SH-SY5Y (cell line): Measurements from ENCODE around the gene AASDHPPT.

Source experiments
- GATA2 ChIP-seq: IDR thresholded peaks from 2 replicates; pipeline ENCODE4 v1.6.1; 2011; ENCODE audit warnings: mild to moderate bottlenecking, low read depth, low read length
- GATA3 ChIP-seq: IDR thresholded peaks from 2 replicates; pipeline ENCODE4 v1.6.1; 2011; ENCODE audit warnings: low read depth, mild to moderate bottlenecking, low read length, moderate library complexity

Gene AASDHPPT, protein sequence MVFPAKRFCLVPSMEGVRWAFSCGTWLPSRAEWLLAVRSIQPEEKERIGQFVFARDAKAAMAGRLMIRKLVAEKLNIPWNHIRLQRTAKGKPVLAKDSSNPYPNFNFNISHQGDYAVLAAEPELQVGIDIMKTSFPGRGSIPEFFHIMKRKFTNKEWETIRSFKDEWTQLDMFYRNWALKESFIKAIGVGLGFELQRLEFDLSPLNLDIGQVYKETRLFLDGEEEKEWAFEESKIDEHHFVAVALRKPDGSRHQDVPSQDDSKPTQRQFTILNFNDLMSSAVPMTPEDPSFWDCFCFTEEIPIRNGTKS

DNA sequence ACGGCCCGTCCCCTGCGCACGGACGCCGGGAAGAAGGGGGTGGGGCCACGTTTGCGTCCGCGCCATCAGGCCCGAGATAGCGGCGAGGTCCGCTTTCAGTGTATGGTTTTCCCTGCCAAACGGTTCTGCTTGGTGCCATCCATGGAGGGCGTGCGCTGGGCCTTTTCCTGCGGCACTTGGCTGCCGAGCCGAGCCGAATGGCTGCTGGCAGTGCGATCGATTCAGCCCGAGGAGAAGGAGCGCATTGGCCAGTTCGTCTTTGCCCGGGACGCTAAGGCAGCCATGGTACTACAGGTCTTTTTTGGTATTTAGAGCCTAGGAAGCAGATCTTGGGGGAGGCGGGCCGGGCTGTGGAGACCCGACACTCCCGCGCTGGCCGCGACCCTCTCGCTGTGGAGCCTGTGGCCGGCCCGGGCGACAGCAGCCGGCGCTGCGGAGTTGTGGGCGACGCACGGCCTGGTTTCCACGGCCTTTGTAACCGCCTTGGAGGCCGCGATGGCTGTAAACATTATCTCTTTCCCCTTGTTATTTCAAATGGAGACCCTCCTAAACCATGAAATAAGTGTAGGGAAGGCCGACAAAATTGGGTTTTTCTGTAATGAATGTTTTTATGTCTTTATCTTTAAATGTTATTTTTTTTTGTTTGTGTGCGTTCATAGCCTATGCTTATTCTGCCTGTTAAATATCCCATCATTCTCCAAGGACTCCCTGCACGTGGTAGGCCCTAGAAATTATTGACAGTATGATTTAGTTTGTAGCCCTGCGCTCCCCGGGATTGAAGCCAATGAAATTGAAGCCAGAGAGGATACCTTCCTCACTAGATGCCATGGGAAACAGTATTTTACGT, at the start of gene AASDHPPT:
TSS of gene AASDHPPT (plus strand) at position 54 of the 847 bp plus-strand sequence. CDS start at position 103, 49 bp downstream.
- TF ChIP-seq GATA2 (no peak), GATA3 (no peak)

DNA sequence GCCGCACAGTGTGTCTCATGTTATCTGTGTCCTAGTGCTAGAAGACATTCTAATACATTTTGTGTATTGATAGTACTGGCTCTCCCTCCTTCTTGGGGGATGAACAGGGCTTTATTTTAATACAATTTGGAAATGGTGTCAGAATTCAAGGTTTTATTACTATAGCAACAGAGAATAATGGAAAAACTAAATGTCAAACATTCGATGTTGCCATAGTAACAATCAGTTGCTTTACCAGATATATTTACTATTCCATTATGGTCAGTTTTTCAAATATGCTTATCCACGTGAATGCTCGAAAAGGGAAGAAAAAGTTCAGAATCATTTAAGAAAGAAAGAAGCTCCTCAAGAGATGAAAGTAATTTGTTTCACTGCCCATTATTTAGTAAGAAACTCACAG, 46.9 kb upstream of the AASDHPPT start:
- no peak for TF ChIP-seq GATA3
- no peak for TF ChIP-seq GATA2

DNA sequence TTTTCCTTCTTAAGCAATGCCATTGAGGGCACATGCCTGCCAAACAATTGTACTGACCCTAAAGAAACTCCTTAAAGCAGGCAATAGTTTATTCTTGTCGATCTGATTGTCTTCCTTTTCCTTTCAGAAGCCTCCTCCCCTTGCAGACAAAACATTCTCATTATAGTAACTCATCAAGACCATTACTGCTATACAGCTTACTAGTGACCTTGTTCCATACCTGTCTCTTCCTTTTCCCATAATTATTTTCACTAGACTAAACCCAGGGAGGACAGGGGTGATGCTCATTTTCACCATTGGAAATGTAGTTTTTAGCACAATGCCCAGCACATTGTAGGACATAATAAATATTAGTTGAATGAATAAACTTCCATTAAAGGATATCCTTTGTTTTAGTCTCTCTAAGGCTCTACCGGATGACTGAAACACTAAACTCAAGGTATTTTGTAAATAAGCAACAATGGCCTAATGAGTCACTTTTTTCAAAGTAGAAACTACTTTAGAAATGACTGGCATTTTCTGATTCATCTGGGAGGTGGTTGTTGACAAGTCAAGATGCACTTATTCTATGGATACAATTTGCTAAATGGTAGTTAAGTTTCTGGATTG, 46.2 kb upstream of the AASDHPPT start:
- TF ChIP-seq GATA3 (no peak), GATA2 (no peak)

DNA sequence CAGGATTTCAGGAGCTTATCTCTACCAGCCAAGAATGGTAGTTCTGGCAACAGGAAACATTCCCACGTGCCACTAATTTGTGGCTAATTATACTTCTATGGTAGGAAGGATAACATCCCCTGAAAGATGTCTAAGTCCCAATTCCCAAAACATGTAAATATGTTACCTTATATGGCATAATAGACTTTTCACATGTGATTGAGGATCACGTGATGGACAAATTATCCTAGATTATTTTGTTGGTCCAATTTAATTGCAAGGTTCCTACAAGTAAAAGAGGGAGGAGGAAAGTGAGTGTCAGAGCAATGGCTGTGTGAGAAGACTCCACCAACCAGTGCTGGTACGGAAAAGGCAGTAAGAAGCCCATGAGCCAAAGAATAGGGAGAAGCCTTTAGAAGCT, 45.5 kb upstream of the AASDHPPT start:
- TF ChIP-seq GATA2 = no peak
- TF ChIP-seq GATA3 = no peak

DNA sequence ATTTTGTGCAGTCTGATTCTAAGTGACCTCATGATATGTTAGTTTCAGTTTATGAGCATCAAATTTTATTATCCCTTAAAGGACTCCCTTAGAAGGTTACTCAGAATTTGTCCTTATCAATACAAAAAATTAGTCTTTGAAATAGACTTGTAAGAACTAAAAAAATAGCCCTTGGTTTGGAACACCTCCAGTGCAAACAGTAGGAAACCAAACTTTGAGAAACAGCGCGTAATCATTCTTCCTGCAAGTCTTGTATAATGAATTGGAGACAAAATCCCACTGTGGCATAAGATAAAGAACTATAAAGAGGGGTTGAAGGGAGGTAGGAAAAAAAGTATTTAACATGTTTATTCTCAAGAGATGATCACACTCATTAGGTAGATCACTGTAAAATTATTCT, 44.6 kb upstream of the AASDHPPT start:
- TF ChIP-seq GATA3 = no peak
- TF ChIP-seq GATA2 = no peak

DNA sequence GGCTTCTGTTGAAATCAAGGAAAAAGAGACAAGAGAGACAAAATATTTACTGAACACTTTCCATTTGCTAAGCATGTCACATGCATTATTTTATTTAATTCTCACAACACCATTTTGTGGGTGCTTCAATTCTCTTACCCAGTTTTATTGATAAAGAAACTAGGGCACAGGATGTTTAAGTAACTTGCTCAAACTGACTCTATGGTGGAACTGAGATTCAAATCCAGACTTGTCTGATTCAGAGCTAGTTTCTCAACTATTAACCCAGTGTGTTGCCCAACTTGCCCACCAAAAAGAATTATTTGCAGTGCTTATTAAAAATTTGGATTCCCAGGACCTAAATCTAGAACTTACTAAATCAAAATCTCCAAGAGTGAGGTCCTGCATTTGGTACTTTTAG, 33.9 kb upstream of the AASDHPPT start:
- no peak for TF ChIP-seq GATA3
- TF ChIP-seq GATA2 = no peak

DNA sequence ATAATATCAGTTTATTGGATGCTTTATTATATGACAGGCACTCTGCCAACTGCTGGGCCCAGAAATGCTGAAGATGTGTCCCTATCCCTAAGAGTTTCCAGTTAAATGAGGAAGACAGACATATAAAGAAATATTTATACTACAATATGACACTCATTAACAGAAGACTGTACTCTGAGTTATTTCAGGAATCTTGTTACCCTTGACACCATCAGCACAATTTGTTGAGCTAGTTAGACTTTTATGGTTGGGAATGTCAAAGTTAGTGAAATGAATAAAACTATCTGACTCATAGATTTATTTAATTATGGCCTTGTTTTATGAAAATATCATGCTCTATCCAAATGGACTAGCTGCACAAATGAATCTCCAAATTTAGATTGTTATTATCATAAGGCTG, 29.8 kb upstream of the AASDHPPT start:
- TF ChIP-seq GATA3 = no peak
- no peak for TF ChIP-seq GATA2

DNA sequence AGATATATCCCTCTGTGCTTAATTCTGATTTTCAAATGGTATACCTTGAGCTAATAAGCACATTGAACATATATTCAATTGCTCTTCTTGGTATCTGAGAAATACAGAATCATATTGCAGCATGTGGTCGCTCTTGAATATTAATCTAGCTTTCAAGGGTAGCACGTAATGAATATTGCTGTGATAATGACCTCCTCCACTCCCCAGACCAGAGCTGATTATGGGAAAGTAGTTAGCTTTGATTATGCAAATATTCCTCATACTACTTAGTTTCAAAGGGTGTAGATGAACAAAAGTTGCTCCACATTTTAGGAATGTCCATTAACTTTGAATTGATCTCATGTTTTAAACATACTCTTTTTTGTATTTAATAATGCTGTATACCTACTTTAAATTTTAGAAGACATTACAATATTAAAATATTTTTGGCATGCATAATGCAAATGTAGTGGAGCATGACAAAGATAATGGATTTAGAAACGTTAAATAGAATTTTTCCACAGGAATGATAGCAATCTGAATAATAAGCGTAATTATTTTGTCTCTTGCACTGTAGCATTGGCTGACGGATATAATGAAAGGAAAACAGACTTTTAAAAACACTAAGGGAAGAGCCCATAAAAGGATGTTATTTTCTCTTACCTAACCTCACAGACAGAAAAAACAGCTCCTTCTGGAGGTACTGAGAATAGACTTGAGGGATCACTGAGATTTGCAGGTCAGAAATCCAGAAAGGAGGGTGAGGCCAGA, 27.6 kb upstream of the AASDHPPT start:
- TF ChIP-seq GATA3 (no peak), GATA2 (no peak)

DNA sequence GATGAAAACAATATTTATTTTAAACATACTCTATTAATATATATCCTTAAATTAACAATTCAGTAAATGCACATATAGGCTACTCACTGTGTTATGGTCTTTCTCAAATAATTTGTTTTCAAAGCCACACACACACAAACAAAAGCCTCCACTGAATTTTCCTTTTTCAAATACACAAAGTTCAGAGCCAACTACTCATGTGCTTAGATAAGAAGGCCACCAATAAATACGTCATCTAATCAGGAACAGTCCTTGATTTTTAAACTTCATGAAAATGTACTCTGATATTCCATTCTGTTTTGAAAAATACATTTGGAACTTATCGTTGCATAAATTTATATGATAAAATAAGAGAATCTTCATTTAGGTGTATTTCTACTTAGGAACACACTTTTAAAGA, 26.4 kb upstream of the AASDHPPT start:
- no peak for TF ChIP-seq GATA2
- TF ChIP-seq GATA3 = no peak

DNA sequence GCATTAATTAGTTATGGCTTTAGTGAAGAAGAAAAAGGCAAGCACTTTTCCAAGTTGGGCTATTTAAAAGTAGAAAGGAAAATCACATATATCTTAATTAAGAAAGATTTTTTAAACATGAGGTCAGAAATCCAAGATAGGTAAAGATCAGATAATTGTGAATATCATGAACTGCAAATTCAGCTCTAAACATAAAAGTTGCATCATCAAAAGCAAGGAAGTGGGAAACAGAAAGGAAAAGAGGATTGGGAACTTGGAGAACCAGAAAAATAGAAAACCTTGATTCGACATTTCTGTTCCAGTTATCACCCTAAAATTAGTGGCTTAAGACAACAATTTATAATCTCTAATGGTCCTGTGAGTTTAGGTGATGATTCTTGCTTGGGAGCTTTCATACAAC, 17.8 kb upstream of the AASDHPPT start:
- no peak for TF ChIP-seq GATA3
- TF ChIP-seq GATA2 = no peak

DNA sequence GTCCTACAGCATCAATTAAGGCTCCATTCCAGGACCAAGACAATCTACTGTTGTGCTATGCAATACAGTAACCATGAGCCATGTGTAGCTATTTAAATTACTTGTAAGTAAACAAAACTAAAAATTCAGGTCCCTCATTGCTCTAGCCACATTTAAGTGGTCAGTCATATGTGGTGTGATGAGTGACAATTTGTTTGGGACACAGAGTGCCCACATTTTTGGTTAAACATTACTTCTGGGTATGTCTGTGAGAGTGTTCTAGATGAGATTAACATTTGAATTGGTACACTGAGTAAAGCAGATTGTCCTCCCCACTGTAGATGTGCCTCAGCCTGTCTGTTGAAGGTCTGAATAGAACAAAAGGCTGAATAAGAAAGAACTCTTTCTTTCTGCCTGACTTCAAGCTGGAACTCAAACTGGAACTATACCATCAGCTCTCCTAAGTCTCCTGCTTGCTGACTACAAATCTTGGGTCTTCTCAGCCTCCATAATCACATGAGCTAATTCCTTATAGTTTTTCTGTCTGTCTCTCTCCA, 16.1 kb upstream of the AASDHPPT start:
- no peak for TF ChIP-seq GATA2
- TF ChIP-seq GATA3 = no peak

DNA sequence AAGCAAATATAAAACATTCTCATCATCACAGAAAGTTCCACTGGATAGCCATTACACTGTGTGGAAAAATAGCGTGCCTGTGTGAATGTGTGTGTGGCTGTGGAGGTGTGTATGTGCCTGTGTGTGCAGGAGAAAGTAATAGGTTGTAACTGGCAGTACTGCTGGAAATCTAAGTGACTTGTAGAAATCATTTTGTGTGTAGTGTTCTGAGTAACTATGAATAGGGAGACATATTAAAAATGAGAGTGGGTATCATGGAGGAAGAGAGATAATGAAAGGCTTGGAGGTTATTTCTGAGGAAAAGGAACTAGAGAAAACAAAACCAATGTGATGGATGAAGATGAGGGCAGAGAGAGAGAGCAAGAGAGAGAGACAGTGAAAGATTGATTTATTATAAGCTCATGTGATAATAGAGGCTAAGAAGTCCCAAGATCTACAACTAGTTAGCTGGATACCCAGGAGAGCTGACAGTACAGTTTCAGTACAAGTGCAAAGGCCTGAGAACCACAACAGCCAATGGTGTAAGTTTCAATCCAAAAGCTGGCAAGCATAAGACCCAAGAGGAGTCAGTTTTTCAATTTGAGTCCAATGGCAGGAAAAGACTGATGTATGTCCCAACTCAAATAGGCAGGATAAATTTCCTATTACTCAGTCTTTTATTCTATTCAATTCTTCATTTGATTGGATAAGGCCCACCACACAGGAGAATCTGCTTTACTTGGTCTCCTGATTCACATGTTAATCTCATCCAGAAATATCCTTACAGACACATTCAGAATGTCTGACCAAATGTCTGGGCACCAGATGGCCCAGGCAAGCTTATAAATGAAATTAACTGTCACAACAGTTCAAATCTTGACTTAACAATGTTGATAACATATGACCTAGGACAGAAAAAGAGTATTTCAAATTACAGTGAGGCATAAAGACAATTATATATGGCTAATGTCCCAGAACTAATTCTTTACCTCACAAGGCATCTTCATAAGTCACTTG, 15.2 kb upstream of the AASDHPPT start:
- no peak for TF ChIP-seq GATA3
- TF ChIP-seq GATA2 = no peak
